Measurements from ENCODE around the gene CSF1R. TPM values are rescaled to one million over a fixed set of nuclear protein-coding genes. Genes with fewer than 3 reads are reported as not detected.
A peak's percentile ranks its signal among the peaks of the same experiment; 100 is the strongest.

CSF1R gene
- polyA plus RNA-seq, 1 donor (not counting 4 experiments of a cell fraction or from before 2014, with no cell fraction given): not detected

- Histone ChIP-seq H4K20me1 (ENCODE audit: control insufficient read depth, extremely low read depth, insufficient read depth, low read length) (no peaks in the 10 kb centered on the region), H3K9ac (ENCODE audit: control insufficient read depth, extremely low read depth, insufficient read depth, low read length) (peak overlapping the region; percentile 33), H3K9me3 (ENCODE audit: control insufficient read depth, low read depth, low read length) (no peaks in the 10 kb centered on the region), H3K79me2 (ENCODE audit: control insufficient read depth, insufficient read depth, low read length) (peaks cover 22% of the 10 kb centered on the region), H3K9me1 (ENCODE audit: control insufficient read depth, extremely low read depth, insufficient read depth, low read length) (no peaks in the 10 kb centered on the region), H3K36me3 (ENCODE audit: control insufficient read depth in 2 of 2, extremely low read depth in 1 of 2, insufficient read depth in 2 of 2, low read length in 2 of 2) (peaks cover 33 to 40% of the 10 kb centered on the region in 2 experiments), H2AFZ (ENCODE audit: control insufficient read depth, low read length) (no peak overlapping the region), H3K4me2 (ENCODE audit: control insufficient read depth, extremely low read depth, insufficient read depth, low read depth, low read length) (peak overlapping the region; percentile 84), H3K4me1 (ENCODE audit: control insufficient read depth, extremely low read depth, insufficient read depth, low read length) (peaks cover 51% of the 10 kb centered on the region), H3K27me3 (ENCODE audit: control insufficient read depth, extremely low read depth, insufficient read depth, low read length) (no peaks in the 10 kb centered on the region), H3K27ac (ENCODE audit: control insufficient read depth, insufficient read depth, low read length) (peak overlapping the region; percentile 83), H3K4me3 (ENCODE audit: control insufficient read depth in 2 of 3, extremely low read depth in 1 of 3, insufficient read depth in 2 of 3, low read depth in 1 of 3, low read length in 3 of 3) (peak overlapping the region in 2 of 3 experiments; percentile 15 to 41)
- FAIRE-seq (peak; percentile 78), DNase-seq (ENCODE audit: low read depth, low spot score) (peak; percentile 62)
- TF ChIP-seq CTCF (optimal IDR thresholded peaks at IDR 0.05 in 1 of 3, IDR thresholded peaks at IDR 0.05 in 1 of 3, conservative IDR thresholded peaks at IDR 0.05 in 1 of 3; ENCODE audit: extremely low read depth in 1 of 3, insufficient read depth in 2 of 3, low read length in 3 of 3) (no peak), EZH2 (IDR thresholded peaks at IDR 0.05; ENCODE audit: low read length) (no peak)
- dilution Hi-C loops (cut with MboI; ENCODE audit: extremely low pct_ligation_motif_present, low sequenced_read_pairs): no loop called here
Observed at GRCh38 chr5:150021491-150022157, 64.7 kb downstream of the CSF1R start.

DNA sequence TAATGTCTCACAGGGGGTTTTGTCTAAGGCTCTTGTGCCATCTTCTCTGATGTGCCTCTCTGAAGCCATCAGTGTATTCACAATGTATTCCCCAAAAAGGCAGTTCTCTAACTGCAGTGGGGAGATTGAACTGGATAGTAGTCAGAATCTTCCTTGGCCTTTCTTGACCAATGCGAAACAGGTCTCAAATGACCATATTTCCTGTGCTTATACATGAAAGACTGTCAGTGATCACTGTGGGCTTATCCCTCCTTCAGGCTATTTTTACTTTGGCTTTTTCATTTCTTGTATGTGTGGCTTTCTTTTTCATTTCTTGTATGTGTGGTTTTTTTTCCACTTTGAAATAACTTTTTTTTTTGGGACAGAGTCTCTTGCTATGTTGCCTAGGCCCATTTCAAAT is 66.1 kb downstream of the CSF1R start:
- H3K9me1 ChIP-seq (ENCODE audit: control insufficient read depth, extremely low read depth, insufficient read depth, low read length): no peaks in the 10 kb centered on the region
- peaks cover 51% of the 10 kb centered on the region for H3K4me1 ChIP-seq (ENCODE audit: control insufficient read depth, extremely low read depth, insufficient read depth, low read length)
- H3K79me2 ChIP-seq (ENCODE audit: control insufficient read depth, insufficient read depth, low read length): peaks cover 25% of the 10 kb centered on the region
- H2AFZ ChIP-seq (ENCODE audit: control insufficient read depth, low read length): no peak overlapping the region
- no peaks in the 10 kb centered on the region for H4K20me1 ChIP-seq (ENCODE audit: control insufficient read depth, extremely low read depth, insufficient read depth, low read length)
- peaks cover 29 to 39% of the 10 kb centered on the region in 2 experiments for H3K36me3 ChIP-seq (ENCODE audit: control insufficient read depth in 2 of 2, extremely low read depth in 1 of 2, insufficient read depth in 2 of 2, low read length in 2 of 2)
- dilution Hi-C loops (cut with MboI; ENCODE audit: extremely low pct_ligation_motif_present, low sequenced_read_pairs): no loop called here
- TF ChIP-seq EZH2 (IDR thresholded peaks at IDR 0.05; ENCODE audit: low read length): no peak
- no peak for TF ChIP-seq CTCF (optimal IDR thresholded peaks at IDR 0.05 in 1 of 3, IDR thresholded peaks at IDR 0.05 in 1 of 3, conservative IDR thresholded peaks at IDR 0.05 in 1 of 3; ENCODE audit: extremely low read depth in 1 of 3, insufficient read depth in 2 of 3, low read length in 3 of 3)
- H3K9ac ChIP-seq (ENCODE audit: control insufficient read depth, extremely low read depth, insufficient read depth, low read length): no peak overlapping the region
- no peaks in the 10 kb centered on the region for H3K27me3 ChIP-seq (ENCODE audit: control insufficient read depth, extremely low read depth, insufficient read depth, low read length)
- no peak overlapping the region for H3K4me3 ChIP-seq (ENCODE audit: control insufficient read depth in 2 of 3, extremely low read depth in 1 of 3, insufficient read depth in 2 of 3, low read depth in 1 of 3, low read length in 3 of 3)
- H3K27ac ChIP-seq (ENCODE audit: control insufficient read depth, insufficient read depth, low read length): no peak overlapping the region
- H3K4me2 ChIP-seq (ENCODE audit: control insufficient read depth, extremely low read depth, insufficient read depth, low read depth, low read length): no peak overlapping the region
- H3K9me3 ChIP-seq (ENCODE audit: control insufficient read depth, low read depth, low read length): peaks cover 5% of the 10 kb centered on the region
- DNase-seq (ENCODE audit: low read depth, low spot score): no peak
- FAIRE-seq: peak; percentile 23
